Activated B cell treated with CpG ODN at 0.5 μM for 24 hours (primary cell): ENCODE results near the gene ITGA6. TPM values are rescaled to one million over a fixed set of nuclear protein-coding genes. Genes with fewer than 3 reads are reported as not detected.

ENCODE experiments used
- ATAC-seq: fragments of 200-7000 bp; cut with Tn5 transposase; one replicate; pipeline ENCODE4 v1.10.0; 2021; ENCODE audit warnings: low read depth, mild to moderate bottlenecking, moderate library complexity
- CTCF ChIA-PET: fragments of 350-600 bp; sonication (Branson Sonifier 250); formaldehyde crosslinking; loops from one replicate; lab custom pipeline; 2021; ENCODE audit warnings: antibody characterized with exemption; lab: Charles Lee
- POLR2A ChIA-PET: fragments of 350-600 bp; sonication (Branson Sonifier 250); formaldehyde crosslinking; loops from one replicate; lab custom pipeline; 2021; ENCODE audit warnings: antibody characterized with exemption; lab: Charles Lee
- DNase-seq: peaks from one replicate; pipeline ENCODE4 v3.0.0; 2022
- H3K27ac Mint-ChIP-seq: one replicate; pipeline ENCODE4 v1.8.0; 2020; ENCODE audit warnings: mixed read lengths
- H3K27me3 Mint-ChIP-seq: one replicate; pipeline ENCODE4 v1.8.0; 2021; ENCODE audit warnings: mixed read lengths
- H3K36me3 Mint-ChIP-seq: one replicate; pipeline ENCODE4 v1.8.0; 2021; ENCODE audit warnings: low read depth, mixed read lengths
- H3K4me1 Mint-ChIP-seq: one replicate; pipeline ENCODE4 v1.8.0; 2021; ENCODE audit warnings: mixed read lengths
- H3K4me3 Mint-ChIP-seq: one replicate; pipeline ENCODE4 v1.8.0; 2020; ENCODE audit warnings: mild to moderate bottlenecking, mixed read lengths
- H3K9me3 Mint-ChIP-seq: one replicate; pipeline ENCODE4 v1.8.0; 2020; ENCODE audit warnings: mixed read lengths
- CTCF ChIP-seq: fragments of 200-600 bp; IDR thresholded peaks from one replicate; pipeline ENCODE4 v1.8.0; 2022; ENCODE audit warnings: antibody characterized with exemption, mild to moderate bottlenecking
- intact Hi-C: fragments of 100-400 bp; cut with micrococcal nuclease; formaldehyde crosslinking; loops from one replicate; pipeline ENCODE4 v1.15.1; 2024
- total RNA-seq: library from RNA; stranded (reverse); gene quantifications from 2 replicates; pipeline ENCODE4 v1.2.3, GENCODE V29; 2022

Gene ITGA6
- total RNA-seq, 1 donor from 2014 or later, result 0.31 TPM

GRCh38 chr2:172426635-172427255, 641 bp upstream of the ITGA6 start:
- POLR2A ChIA-PET, result no interaction called here
- peaks cover 14% of the 10 kb centered on the region for H3K4me1 Mint-ChIP-seq

GRCh38 chr2:172427990-172428831, 825 bp downstream of the ITGA6 start:
- no peak for TF ChIP-seq CTCF
- DNase-seq, result peak; percentile 19
- H3K9me3 Mint-ChIP-seq, result no peaks in the 10 kb centered on the region
- H3K27me3 Mint-ChIP-seq, result peaks cover 57% of the 10 kb centered on the region
- H3K27ac Mint-ChIP-seq, result no peak overlapping the region
- ATAC-seq, result peak; percentile 23
- H3K36me3 Mint-ChIP-seq, result no peaks in the 10 kb centered on the region
- peak overlapping the region; percentile 68 for H3K4me3 Mint-ChIP-seq
- CTCF ChIA-PET, result interaction anchor here (1.3 to 1.7 kb wide), 2 partner anchors 33 to 39 kb away, joined by 3 to 5 read pairs; no protein-coding TSS in a partner anchor
- peaks cover 14% of the 10 kb centered on the region for H3K4me1 Mint-ChIP-seq
- POLR2A ChIA-PET, result no interaction called here
- intact Hi-C loops, result loop anchor here (1.0 to 5.0 kb wide), 3 partner anchors 9 to 331 kb away; no protein-coding TSS in a partner anchor

More at GRCh38 chr2:172426635-172427255, 641 bp upstream of the ITGA6 start:
- DNase-seq (no peak), ATAC-seq (no peak)
- no peak for TF ChIP-seq CTCF
- Mint-ChIP-seq H3K27me3 (peaks cover 60% of the 10 kb centered on the region), H3K36me3 (no peaks in the 10 kb centered on the region), H3K4me3 (peak overlapping the region; percentile 79), H3K27ac (no peak overlapping the region), H3K9me3 (no peaks in the 10 kb centered on the region)
- intact Hi-C loops, result loop anchor here (2.0 to 5.0 kb wide), 2 partner anchors 36 to 329 kb away; no protein-coding TSS in a partner anchor
- CTCF ChIA-PET, result interaction anchor here (1.3 to 1.7 kb wide), 2 partner anchors 35 to 40 kb away, joined by 3 to 5 read pairs; no protein-coding TSS in a partner anchor

- H3K4me3 Mint-ChIP-seq, result peak overlapping the region; percentile 68
- DNase-seq (no peak), ATAC-seq (no peak)
- H3K27ac Mint-ChIP-seq, result no peak overlapping the region
- ChIA-PET CTCF (no interaction called here), POLR2A (no interaction called here)
- no peaks in the 10 kb centered on the region for H3K9me3 Mint-ChIP-seq
- peaks cover 51% of the 10 kb centered on the region for H3K27me3 Mint-ChIP-seq
- H3K4me1 Mint-ChIP-seq, result peaks cover 14% of the 10 kb centered on the region
- TF ChIP-seq CTCF, result no peak
- no peaks in the 10 kb centered on the region for H3K36me3 Mint-ChIP-seq
- intact Hi-C loops, result loop anchor here (1.0 to 5.0 kb wide), 2 partner anchors 8 to 332 kb away; no protein-coding TSS in a partner anchor
Observed at GRCh38 chr2:172428832-172429210, 1.4 kb downstream of the ITGA6 start.

- no peak for TF ChIP-seq CTCF
- intact Hi-C loops, result loop anchor here (5.0 kb wide), 1 partner anchor 332 kb away; no protein-coding TSS in a partner anchor
- Mint-ChIP-seq H3K4me3 (no peak overlapping the region), H3K9me3 (no peaks in the 10 kb centered on the region), H3K27me3 (peaks cover 46% of the 10 kb centered on the region), H3K36me3 (no peaks in the 10 kb centered on the region), H3K4me1 (peaks cover 14% of the 10 kb centered on the region), H3K27ac (no peak overlapping the region)
- ChIA-PET POLR2A (no interaction called here), CTCF (no interaction called here)
- DNase-seq (no peak), ATAC-seq (no peak)
Observed at GRCh38 chr2:172429301-172429968, 2.0 kb downstream of the ITGA6 start.
